Sigmoid colon (tissue), 7 donors: ENCODE data around the gene PRKG1. TPM values are rescaled to one million over a fixed set of nuclear protein-coding genes. Genes with fewer than 3 reads are reported as not detected.
"Not testable (repeated sequence)": the region's sequence is repeated elsewhere in the genome, so short reads cannot be mapped to it uniquely, and the experiment has no call there.

Source experiments
- DNase-seq: peaks from one replicate; pipeline ENCODE4 v3.0.0-alpha.2; 2019
- H3K27ac ChIP-seq, 4 donors: fragments of 200-600 bp; sonication (generic); one replicate each; pipeline ENCODE4 v1.5.1; 2016 to 2019; ENCODE audit warnings: mild to moderate bottlenecking in 1 of 4
- H3K27me3 ChIP-seq, 3 donors: fragments of 200-600 bp; sonication (generic); one replicate each; pipeline ENCODE4 v1.5.1; 2019; ENCODE audit warnings: mild to moderate bottlenecking in 1 of 3
- H3K36me3 ChIP-seq, 4 donors: fragments of 200-600 bp; sonication (generic); one replicate each; pipeline ENCODE4 v1.5.1; 2016 to 2019
- H3K4me1 ChIP-seq, 4 donors: fragments of 200-600 bp; sonication (generic); one replicate each; pipeline ENCODE4 v1.5.1; 2017 to 2019
- H3K4me3 ChIP-seq, 4 donors: fragments of 200-600 bp; sonication (generic); one replicate each; pipeline ENCODE4 v1.5.1; 2017 to 2019; ENCODE audit warnings: mild to moderate bottlenecking in 2 of 4, moderate library complexity in 1 of 4
- H3K9me3 ChIP-seq, 4 donors: fragments of 200-600 bp in 3 of 4; sonication (generic) in 3 of 4; one replicate each; pipeline versions ENCODE4 v1.5.1 to v1.6.1; 2013 to 2019
- EP300 ChIP-seq, 4 donors: sonication (generic); formaldehyde crosslinking; IDR thresholded peaks; one replicate each; pipeline ENCODE4 v1.6.1; 2017; ENCODE audit warnings: antibody characterized with exemption in 4 of 4
- POLR2A ChIP-seq, 2 donors: fragments of 450-650 bp; IDR thresholded peaks; one replicate each; pipeline ENCODE4 v1.6.1; 2016; ENCODE audit warnings: antibody characterized with exemption in 2 of 2, mild to moderate bottlenecking in 2 of 2, moderate library complexity in 2 of 2
- POLR2AphosphoS5 ChIP-seq, 4 donors: sonication (generic); formaldehyde crosslinking; IDR thresholded peaks; one replicate each; pipeline ENCODE4 v1.6.1; 2017; ENCODE audit warnings: antibody characterized with exemption in 4 of 4
- WGBS, 2 donors: extraction: QIAGEN DNeasy Blood & Tissue Kit; methylation state at CpG; one replicate each; pipeline ENCODE4 v1.1.7; 2013; 5-methylcytosine and 5-hydroxymethylcytosine counted together
- intact Hi-C: fragments of 100-400 bp; cut with DNase I; formaldehyde crosslinking; loops from one replicate; pipeline ENCODE4 v1.15.1; 2023
- polyA plus RNA-seq, 3 donors: library from polyadenylated mRNA; stranded (reverse); fragments of 200-250 nt; gene quantifications; one replicate each; pipeline ENCODE4 v1.2.3, GENCODE V29; 2013
- total RNA-seq, 4 donors: library from RNA; depleted of rRNA; stranded (reverse); fragments of >200 nt; gene quantifications; one replicate each; pipeline ENCODE4 v1.1.0, GENCODE V29; 2016
- TF ChIP-seq, protein P1 (sequence below), 4 experiments: fragments of 450-650 bp in 3 of 4; fragments of 200-600 bp in 1 of 4; IDR thresholded peaks; one replicate each; pipeline ENCODE4 v1.5.1; 2016 to 2019; ENCODE audit warnings: antibody characterized with exemption in 4 of 4, mild to moderate bottlenecking in 3 of 4, moderate library complexity in 2 of 4
- donor health status: healthy with polysubstance abuse.
- donor health status: Bipolar disorder and iron deficiency.
- donor health status: healthy.

Gene PRKG1
- total and polyA plus RNA-seq, 7 donors, result 3.7 to 92.9 (median 60.2) TPM

- H3K36me3 ChIP-seq, result no peaks in the 10 kb centered on the region
- intact Hi-C loops, result no loop called here
- H3K27me3 ChIP-seq, result no peaks in the 10 kb centered on the region
- DNase-seq, result no peak
- TF ChIP-seq POLR2A (IDR thresholded peaks at IDR 0.05), result no peak
- no peak for TF ChIP-seq POLR2AphosphoS5 (IDR thresholded peaks at IDR 0.05)
- TF ChIP-seq, protein P1, sequence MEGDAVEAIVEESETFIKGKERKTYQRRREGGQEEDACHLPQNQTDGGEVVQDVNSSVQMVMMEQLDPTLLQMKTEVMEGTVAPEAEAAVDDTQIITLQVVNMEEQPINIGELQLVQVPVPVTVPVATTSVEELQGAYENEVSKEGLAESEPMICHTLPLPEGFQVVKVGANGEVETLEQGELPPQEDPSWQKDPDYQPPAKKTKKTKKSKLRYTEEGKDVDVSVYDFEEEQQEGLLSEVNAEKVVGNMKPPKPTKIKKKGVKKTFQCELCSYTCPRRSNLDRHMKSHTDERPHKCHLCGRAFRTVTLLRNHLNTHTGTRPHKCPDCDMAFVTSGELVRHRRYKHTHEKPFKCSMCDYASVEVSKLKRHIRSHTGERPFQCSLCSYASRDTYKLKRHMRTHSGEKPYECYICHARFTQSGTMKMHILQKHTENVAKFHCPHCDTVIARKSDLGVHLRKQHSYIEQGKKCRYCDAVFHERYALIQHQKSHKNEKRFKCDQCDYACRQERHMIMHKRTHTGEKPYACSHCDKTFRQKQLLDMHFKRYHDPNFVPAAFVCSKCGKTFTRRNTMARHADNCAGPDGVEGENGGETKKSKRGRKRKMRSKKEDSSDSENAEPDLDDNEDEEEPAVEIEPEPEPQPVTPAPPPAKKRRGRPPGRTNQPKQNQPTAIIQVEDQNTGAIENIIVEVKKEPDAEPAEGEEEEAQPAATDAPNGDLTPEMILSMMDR (IDR thresholded peaks at IDR 0.05), result no peak
- no peak for TF ChIP-seq EP300 (IDR thresholded peaks at IDR 0.05)
- no peak overlapping the region for H3K4me3 ChIP-seq
- H3K9me3 ChIP-seq, result no peaks in the 10 kb centered on the region
- peaks cover 0 to 19% (median 15%) of the 10 kb centered on the region in 4 donors for H3K4me1 ChIP-seq
- 82 to 84% methylated on average over 2 of the region's 2 CpGs for WGBS, 2 donors
- peak overlapping the region in 3 of 4 donors; percentile 20 to 64 (median 41) for H3K27ac ChIP-seq
Measured at GRCh38 chr10:51574248-51575048, 500.2 kb downstream of the PRKG1 start.

DNA sequence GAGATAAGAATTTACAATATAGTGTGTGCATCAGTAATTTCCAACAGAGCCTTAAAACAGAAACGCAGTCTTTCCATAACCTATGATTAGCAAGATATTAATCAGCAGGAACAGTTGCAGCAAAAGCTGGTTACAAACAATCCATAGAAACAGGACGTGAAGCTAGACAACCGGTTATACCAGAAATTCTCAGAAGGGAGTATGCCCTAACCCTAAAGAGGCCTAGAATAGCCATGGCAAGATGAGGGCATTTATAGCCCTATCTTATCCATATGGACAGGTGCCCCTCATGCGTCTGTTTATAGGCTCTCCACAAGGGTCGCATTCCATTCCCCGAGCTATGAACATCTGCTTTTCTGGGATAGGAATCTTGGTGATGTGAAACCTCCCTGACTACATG is 506.9 kb downstream of the PRKG1 start:
- 86 to 88% methylated on average over 6 of the region's 6 CpGs for WGBS, 2 donors
- H3K27ac ChIP-seq, H3K36me3 ChIP-seq, H3K9me3 ChIP-seq, H3K4me3 ChIP-seq, DNase-seq, intact Hi-C loops, H3K4me1 ChIP-seq, H3K27me3 ChIP-seq: not testable (repeated sequence)

GRCh38 chr10:51583976-51584375 is 509.7 kb downstream of the PRKG1 start:
- TF ChIP-seq POLR2AphosphoS5 (IDR thresholded peaks at IDR 0.05) (no peak), EP300 (IDR thresholded peaks at IDR 0.05) (no peak), POLR2A (IDR thresholded peaks at IDR 0.05) (no peak)
- TF ChIP-seq, protein P1 (IDR thresholded peaks at IDR 0.05), result no peak
- H3K27me3 ChIP-seq, result no peaks in the 10 kb centered on the region
- H3K4me1 ChIP-seq, result no peaks in the 10 kb centered on the region
- no peaks in the 10 kb centered on the region for H3K36me3 ChIP-seq
- intact Hi-C loops, result no loop called here
- no peak overlapping the region for H3K27ac ChIP-seq
- no peak for DNase-seq
- no peak overlapping the region for H3K4me3 ChIP-seq
- no peaks in the 10 kb centered on the region for H3K9me3 ChIP-seq

GRCh38 chr10:51585742-51586141 is 511.5 kb downstream of the PRKG1 start:
- WGBS, 2 donors, result 39 to 81% methylated on average over 7 of the region's 7 CpGs
- H3K4me1 ChIP-seq, result no peaks in the 10 kb centered on the region
- H3K27me3 ChIP-seq, result no peaks in the 10 kb centered on the region
- DNase-seq, result no peak
- no peaks in the 10 kb centered on the region for H3K9me3 ChIP-seq
- intact Hi-C loops, result no loop called here
- no peaks in the 10 kb centered on the region for H3K36me3 ChIP-seq
- TF ChIP-seq POLR2A (IDR thresholded peaks at IDR 0.05), result no peak
- no peak for TF ChIP-seq POLR2AphosphoS5 (IDR thresholded peaks at IDR 0.05)
- TF ChIP-seq EP300 (IDR thresholded peaks at IDR 0.05), result no peak
- TF ChIP-seq, protein P1 (IDR thresholded peaks at IDR 0.05), result no peak
- H3K4me3 ChIP-seq, result no peak overlapping the region
- H3K27ac ChIP-seq, result no peak overlapping the region

DNA sequence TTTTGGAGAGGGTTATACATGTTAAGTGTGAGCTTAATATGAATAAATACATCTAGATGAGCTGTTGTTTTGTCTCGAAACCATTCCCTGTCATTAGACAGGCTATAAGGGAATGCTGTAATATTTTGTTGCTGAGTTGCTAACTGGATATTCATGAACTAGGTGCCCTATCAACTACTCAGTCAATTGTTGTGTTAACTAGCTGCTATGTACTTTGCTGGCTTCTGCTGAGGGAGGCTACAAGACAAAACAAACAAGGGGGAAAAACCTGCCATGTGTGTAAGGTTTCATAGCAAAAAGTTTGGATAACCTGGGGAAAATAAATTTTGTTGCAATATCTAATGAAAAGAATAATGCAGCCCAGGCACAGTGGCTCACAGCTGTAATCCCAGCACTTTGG is 514.7 kb downstream of the PRKG1 start:
- Histone ChIP-seq H3K27ac (no peak overlapping the region), H3K4me3 (no peak overlapping the region), H3K9me3 (no peaks in the 10 kb centered on the region), H3K27me3 (no peaks in the 10 kb centered on the region), H3K4me1 (no peaks in the 10 kb centered on the region), H3K36me3 (no peaks in the 10 kb centered on the region)
- 79 to 80% methylated on average over 1 of the region's 1 CpG for WGBS, 2 donors
- intact Hi-C loops, result no loop called here
- TF ChIP-seq, protein P1 (IDR thresholded peaks at IDR 0.05), result no peak
- no peak for TF ChIP-seq POLR2A (IDR thresholded peaks at IDR 0.05)
- TF ChIP-seq EP300 (IDR thresholded peaks at IDR 0.05), result no peak
- TF ChIP-seq POLR2AphosphoS5 (IDR thresholded peaks at IDR 0.05), result no peak
- no peak for DNase-seq
